Thyroid gland (tissue), 4 donors: ENCODE measurements around the gene NRN1L. TPM values are rescaled to one million over a fixed set of nuclear protein-coding genes. Genes with fewer than 3 reads are reported as not detected.

Source experiments
- DNase-seq, 2 donors: peaks; one replicate each; pipeline ENCODE4 v3.0.0-alpha.2; 2019
- H3K27ac ChIP-seq, 3 donors: fragments of 200-600 bp; sonication (generic); 1 replicate in 2 of 3; 2 replicates in 1 of 3; pipeline ENCODE4 v1.5.1; 2016 to 2019; ENCODE audit warnings: mild to moderate bottlenecking in 1 of 3, moderate library complexity in 1 of 3
- H3K27me3 ChIP-seq: fragments of 200-600 bp; sonication (generic); one replicate; pipeline ENCODE4 v1.5.1; 2019
- H3K36me3 ChIP-seq, 2 donors: fragments of 200-600 bp; sonication (generic); one replicate each; pipeline ENCODE4 v1.5.1; 2016 to 2019
- H3K4me1 ChIP-seq, 2 donors: fragments of 200-600 bp; sonication (generic); one replicate each; pipeline ENCODE4 v1.5.1; 2017 to 2019
- H3K4me3 ChIP-seq, 3 donors: fragments of 200-600 bp; sonication (generic); replicated peaks in 1 of 3; 1 replicate in 2 of 3; 2 replicates in 1 of 3; pipeline ENCODE4 v1.5.1; 2016; ENCODE audit warnings: mild to moderate bottlenecking in 1 of 3
- H3K9me3 ChIP-seq: fragments of 200-600 bp; sonication (generic); one replicate; pipeline ENCODE4 v1.5.1; 2017
- POLR2A ChIP-seq, 2 donors: fragments of 450-650 bp; IDR thresholded peaks; one replicate each; pipeline ENCODE4 v1.6.1; 2017; ENCODE audit warnings: antibody characterized with exemption in 2 of 2, mild to moderate bottlenecking in 2 of 2, moderate library complexity in 1 of 2
- WGBS, 2 donors: methylation state at CpG; one replicate each; pipeline ENCODE4 v1.1.5; 2017; 5-methylcytosine and 5-hydroxymethylcytosine counted together
- intact Hi-C: fragments of 100-400 bp; cut with DNase I; formaldehyde crosslinking; loops from one replicate; pipeline ENCODE4 v1.15.1; 2023
- total RNA-seq, 4 donors: library from RNA; depleted of rRNA; stranded (reverse); fragments of >200 nt; gene quantifications; one replicate each; pipeline ENCODE4 v1.2.3, GENCODE V29; 2016
- TF ChIP-seq, protein P1 (sequence below), 6 experiments: fragments of 200-600 bp in 3 of 6; fragments of 450-650 bp in 3 of 6; sonication (generic) in 3 of 6; IDR thresholded peaks; one replicate each; pipeline ENCODE4 v1.5.1; 2016 to 2019; ENCODE audit warnings: antibody characterized with exemption in 6 of 6, mild to moderate bottlenecking in 2 of 6, inconsistent platforms in 1 of 6, moderate library complexity in 1 of 6

NRN1L gene
- total RNA-seq, 4 donors from 2014 or later = 2.0 TPM; not detected in 3

DNA sequence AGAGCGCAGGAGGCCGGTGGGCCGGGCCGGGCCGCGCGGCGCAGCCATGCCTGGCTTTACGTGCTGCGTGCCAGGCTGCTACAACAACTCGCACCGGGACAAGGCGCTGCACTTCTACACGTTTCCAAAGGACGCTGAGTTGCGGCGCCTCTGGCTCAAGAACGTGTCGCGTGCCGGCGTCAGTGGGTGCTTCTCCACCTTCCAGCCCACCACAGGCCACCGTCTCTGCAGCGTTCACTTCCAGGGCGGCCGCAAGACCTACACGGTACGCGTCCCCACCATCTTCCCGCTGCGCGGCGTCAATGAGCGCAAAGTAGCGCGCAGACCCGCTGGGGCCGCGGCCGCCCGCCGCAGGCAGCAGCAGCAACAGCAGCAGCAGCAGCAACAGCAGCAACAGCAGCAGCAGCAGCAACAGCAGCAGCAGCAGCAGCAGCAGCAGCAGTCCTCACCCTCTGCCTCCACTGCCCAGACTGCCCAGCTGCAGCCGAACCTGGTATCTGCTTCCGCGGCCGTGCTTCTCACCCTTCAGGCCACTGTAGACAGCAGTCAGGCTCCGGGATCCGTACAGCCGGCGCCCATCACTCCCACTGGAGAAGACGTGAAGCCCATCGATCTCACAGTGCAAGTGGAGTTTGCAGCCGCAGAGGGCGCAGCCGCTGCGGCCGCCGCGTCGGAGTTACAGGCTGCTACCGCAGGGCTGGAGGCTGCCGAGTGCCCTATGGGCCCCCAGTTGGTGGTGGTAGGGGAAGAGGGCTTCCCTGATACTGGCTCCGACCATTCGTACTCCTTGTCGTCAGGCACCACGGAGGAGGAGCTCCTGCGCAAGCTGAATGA, 42.0 kb upstream of the NRN1L start:
- peak overlapping the region; percentile 62 to 78 (median 68) for H3K4me3 ChIP-seq
- H3K27ac ChIP-seq = peak overlapping the region; percentile 100
- H3K27me3 ChIP-seq = no peaks in the 10 kb centered on the region
- no peaks in the 10 kb centered on the region for H3K36me3 ChIP-seq
- no peaks in the 10 kb centered on the region for H3K9me3 ChIP-seq
- WGBS, 2 donors = 0 to 1% methylated on average over 9 to 40 of the region's 67 CpGs
- intact Hi-C loops = loop anchor here (5.0 kb wide), 1 partner anchor 35 kb away; the partner anchor contains the start of genes RANBP10 and TSNAXIP1
- peak; percentile 69 to 70 for DNase-seq
- TF ChIP-seq, protein P1, sequence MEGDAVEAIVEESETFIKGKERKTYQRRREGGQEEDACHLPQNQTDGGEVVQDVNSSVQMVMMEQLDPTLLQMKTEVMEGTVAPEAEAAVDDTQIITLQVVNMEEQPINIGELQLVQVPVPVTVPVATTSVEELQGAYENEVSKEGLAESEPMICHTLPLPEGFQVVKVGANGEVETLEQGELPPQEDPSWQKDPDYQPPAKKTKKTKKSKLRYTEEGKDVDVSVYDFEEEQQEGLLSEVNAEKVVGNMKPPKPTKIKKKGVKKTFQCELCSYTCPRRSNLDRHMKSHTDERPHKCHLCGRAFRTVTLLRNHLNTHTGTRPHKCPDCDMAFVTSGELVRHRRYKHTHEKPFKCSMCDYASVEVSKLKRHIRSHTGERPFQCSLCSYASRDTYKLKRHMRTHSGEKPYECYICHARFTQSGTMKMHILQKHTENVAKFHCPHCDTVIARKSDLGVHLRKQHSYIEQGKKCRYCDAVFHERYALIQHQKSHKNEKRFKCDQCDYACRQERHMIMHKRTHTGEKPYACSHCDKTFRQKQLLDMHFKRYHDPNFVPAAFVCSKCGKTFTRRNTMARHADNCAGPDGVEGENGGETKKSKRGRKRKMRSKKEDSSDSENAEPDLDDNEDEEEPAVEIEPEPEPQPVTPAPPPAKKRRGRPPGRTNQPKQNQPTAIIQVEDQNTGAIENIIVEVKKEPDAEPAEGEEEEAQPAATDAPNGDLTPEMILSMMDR (IDR thresholded peaks at IDR 0.05) = peak in 1 of 6 experiments; percentile 12
- TF ChIP-seq POLR2A (IDR thresholded peaks at IDR 0.05) = no peak
- peaks cover 37 to 40% of the 10 kb centered on the region in 2 donors for H3K4me1 ChIP-seq

DNA sequence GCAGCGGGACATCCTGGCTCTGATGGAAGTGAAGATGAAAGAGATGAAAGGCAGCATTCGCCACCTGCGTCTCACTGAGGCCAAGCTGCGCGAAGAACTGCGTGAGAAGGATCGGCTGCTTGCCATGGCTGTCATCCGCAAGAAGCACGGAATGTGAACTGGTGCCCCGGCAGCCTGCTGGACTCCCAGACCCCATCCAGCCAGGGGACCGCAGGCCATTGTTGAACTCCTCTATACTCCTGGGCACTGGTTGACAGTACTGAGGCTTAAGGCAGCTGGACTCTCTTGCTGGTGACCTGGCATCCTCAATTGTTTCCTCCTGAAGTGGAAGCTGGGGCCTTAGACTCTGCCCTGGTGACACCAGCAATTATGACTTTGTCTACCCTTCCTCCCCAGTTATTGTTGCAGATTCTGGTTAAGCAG, 41.3 kb upstream of the NRN1L start:
- intact Hi-C loops = loop anchor here (5.0 kb wide), 1 partner anchor 36 kb away; the partner anchor contains the start of genes RANBP10 and TSNAXIP1
- DNase-seq = no peak
- H3K27me3 ChIP-seq = no peaks in the 10 kb centered on the region
- TF ChIP-seq, protein P1 (IDR thresholded peaks at IDR 0.05) = no peak
- TF ChIP-seq POLR2A (IDR thresholded peaks at IDR 0.05) = no peak
- H3K4me3 ChIP-seq = peak overlapping the region; percentile 62 to 78 (median 68)
- no peaks in the 10 kb centered on the region for H3K9me3 ChIP-seq
- peaks cover 43 to 47% of the 10 kb centered on the region in 2 donors for H3K4me1 ChIP-seq
- 10 to 15% methylated on average over 9 to 11 of the region's 11 CpGs for WGBS, 2 donors
- H3K27ac ChIP-seq = peak overlapping the region; percentile 100
- no peaks in the 10 kb centered on the region for H3K36me3 ChIP-seq

- intact Hi-C loops = loop anchor here (5.0 kb wide), 1 partner anchor 37 kb away; the partner anchor contains the start of genes RANBP10 and TSNAXIP1
- WGBS, 2 donors = 73 to 77% methylated on average over 4 of the region's 4 CpGs
- TF ChIP-seq, protein P1 (IDR thresholded peaks at IDR 0.05) = no peak
- TF ChIP-seq POLR2A (IDR thresholded peaks at IDR 0.05) = no peak
- Histone ChIP-seq H3K9me3 (no peaks in the 10 kb centered on the region), H3K36me3 (no peaks in the 10 kb centered on the region), H3K4me3 (no peak overlapping the region), H3K27me3 (no peaks in the 10 kb centered on the region), H3K27ac (no peak overlapping the region), H3K4me1 (peaks cover 44 to 52% of the 10 kb centered on the region in 2 donors)
- no peak for DNase-seq
Measured at GRCh38 chr16:67844497-67844896, 40.2 kb upstream of the NRN1L start.

DNA sequence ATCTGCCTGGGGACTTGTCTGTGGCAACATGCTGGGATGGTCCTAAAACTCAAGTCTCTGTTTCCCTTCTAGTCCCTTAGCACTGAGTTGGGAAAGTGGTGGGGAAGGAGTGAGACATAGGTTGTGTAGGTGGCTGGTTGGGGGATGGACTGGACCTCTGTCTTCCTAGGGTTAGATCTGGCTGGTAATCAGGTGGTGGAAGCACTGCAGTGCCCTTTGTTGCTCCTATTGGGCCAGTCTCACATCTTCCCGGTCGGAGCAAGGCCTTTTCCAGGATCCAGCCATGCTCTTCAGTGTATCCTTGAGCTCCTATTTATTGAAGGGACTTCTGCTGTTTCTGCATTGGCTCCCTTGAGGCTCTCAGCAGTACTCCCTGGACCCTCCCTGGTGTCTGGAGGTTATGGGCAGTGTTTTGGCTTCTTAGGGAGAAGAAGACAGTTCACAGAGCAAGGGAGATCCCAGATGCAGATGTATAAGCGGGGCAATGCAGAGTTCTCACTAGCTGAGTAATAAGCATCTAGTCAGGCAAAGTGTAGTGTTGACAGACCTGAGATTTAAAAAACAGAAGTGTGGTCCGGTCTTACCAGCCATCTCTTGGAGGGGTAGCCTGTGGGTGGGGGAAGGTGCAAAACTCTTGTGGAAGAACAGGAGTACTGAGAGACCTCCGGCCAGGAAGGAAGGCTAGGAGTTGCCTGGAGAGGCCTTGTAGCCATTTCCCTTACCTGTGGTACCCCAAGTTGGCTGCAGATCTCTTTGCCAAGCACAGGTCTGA, 39.2 kb upstream of the NRN1L start:
- 72 to 74% methylated on average over 5 of the region's 5 CpGs for WGBS, 2 donors
- TF ChIP-seq, protein P1 (IDR thresholded peaks at IDR 0.05) = no peak
- no peak for TF ChIP-seq POLR2A (IDR thresholded peaks at IDR 0.05)
- Histone ChIP-seq H3K36me3 (no peaks in the 10 kb centered on the region), H3K9me3 (no peaks in the 10 kb centered on the region), H3K4me1 (peaks cover 44 to 52% of the 10 kb centered on the region in 2 donors), H3K4me3 (no peak overlapping the region), H3K27ac (peak overlapping the region; percentile 88 to 95 (median 93)), H3K27me3 (no peaks in the 10 kb centered on the region)
- DNase-seq = no peak
- intact Hi-C loops = no loop called here
